H1 (cell line): ENCODE data around the gene RAPH1. TPM values are rescaled to one million over a fixed set of nuclear protein-coding genes. Genes with fewer than 3 reads are reported as not detected.

ENCODE experiments used
- CTCF ChIA-PET: fragments of 300-600 bp; sonication (Branson Sonifier 250); formaldehyde crosslinking; loops from one replicate; lab custom pipeline; 2021; ENCODE audit not compliant: partially characterized antibody; lab: Charles Lee
- POLR2A ChIA-PET: fragments of 300-600 bp; sonication (Branson Sonifier 250); formaldehyde crosslinking; loops from one replicate; lab custom pipeline; 2021; ENCODE audit warnings: inconsistent platforms; ENCODE audit not compliant: partially characterized antibody; lab: Charles Lee
- DNase-seq, 2 experiments: peaks; one replicate each; pipeline versions ENCODE4 v3.0.0 to v3.0.0-alpha.2; 2010 to 2022; ENCODE audit warnings: low spot score in 2 of 2, low read depth in 1 of 2, mixed read lengths in 1 of 2
- FAIRE-seq: peaks from 2 replicates; lab custom pipeline; 2011; peaks lifted over from hg19 to GRCh38; lab: Jason Lieb, UNC
- H2AFZ ChIP-seq: 2 replicates; pipeline ENCODE4 v1.8.1; 2012; ENCODE audit warnings: low read length, inconsistent platforms
- H2AK5ac ChIP-seq: 2 replicates; pipeline ENCODE4 v1.6.1; 2013; ENCODE audit warnings: low read depth, low read length
- H2BK120ac ChIP-seq: replicated peaks from 2 replicates; pipeline ENCODE3; 2013; ENCODE audit warnings: low read depth, low read length, inconsistent platforms
- H2BK12ac ChIP-seq: 2 replicates; pipeline ENCODE4 v1.6.1; 2013; ENCODE audit warnings: low read depth, low read length
- H2BK15ac ChIP-seq: 2 replicates; pipeline ENCODE4 v1.6.1; 2013; ENCODE audit warnings: low read length
- H2BK20ac ChIP-seq: 2 replicates; pipeline ENCODE4 v1.6.1; 2013; ENCODE audit warnings: low read length
- H2BK5ac ChIP-seq: 2 replicates; pipeline ENCODE4 v1.6.1; 2013; ENCODE audit warnings: low read depth, low read length
- H3K14ac ChIP-seq: 2 replicates; pipeline ENCODE4 v1.6.1; 2013; ENCODE audit warnings: inconsistent platforms; ENCODE audit not compliant: insufficient read length
- H3K18ac ChIP-seq: 2 replicates; pipeline ENCODE4 v1.6.1; 2013; ENCODE audit warnings: low read length; ENCODE audit errors: extremely low read depth
- H3K23ac ChIP-seq: 2 replicates; pipeline ENCODE4 v1.6.1; 2013; ENCODE audit warnings: inconsistent platforms; ENCODE audit not compliant: insufficient read length
- H3K23me2 ChIP-seq: 2 replicates; pipeline ENCODE4 v1.6.1; 2013; ENCODE audit warnings: low read depth, low read length
- H3K27ac ChIP-seq: 2 replicates; pipeline ENCODE4 v1.6.1; 2011; ENCODE audit warnings: low read depth, low read length, inconsistent platforms
- H3K27me3 ChIP-seq, 4 experiments: replicated peaks in 1 of 4; 1 replicate in 1 of 4; 2 replicates in 3 of 4; pipeline versions ENCODE4 v1.6.1 to v1.8.1; 2011 to 2013; ENCODE audit warnings: low read length in 3 of 4, mild to moderate bottlenecking in 3 of 4, inconsistent platforms in 2 of 4, mixed read lengths in 2 of 4, moderate library complexity in 1 of 4; ENCODE audit not compliant: control insufficient read depth in 3 of 4, insufficient read depth in 3 of 4; ENCODE audit errors: extremely low read depth in 1 of 4
- H3K36me3 ChIP-seq, 4 experiments: 2 replicates each; pipeline versions ENCODE4 v1.6.1 to v1.8.1; 2011 to 2013; ENCODE audit warnings: mild to moderate bottlenecking in 4 of 4, low read length in 3 of 4, moderate library complexity in 2 of 4, control low read depth in 1 of 4, inconsistent platforms in 1 of 4; ENCODE audit not compliant: insufficient read depth in 4 of 4, control insufficient read depth in 2 of 4
- H3K4ac ChIP-seq: replicated peaks from 2 replicates; pipeline ENCODE3; 2013; ENCODE audit warnings: low read length, low read depth, mixed read lengths, inconsistent platforms; ENCODE audit not compliant: insufficient read length
- H3K4me1 ChIP-seq, 4 experiments: replicated peaks in 1 of 4; 1 replicate in 1 of 4; 2 replicates in 3 of 4; pipeline versions ENCODE4 v1.6.1 to v1.8.1; 2011 to 2013; ENCODE audit warnings: low read length in 3 of 4, inconsistent platforms in 2 of 4, mixed read lengths in 1 of 4; ENCODE audit not compliant: insufficient read depth in 4 of 4, control insufficient read depth in 3 of 4
- H3K4me2 ChIP-seq, 2 experiments: 2 replicates each; pipeline versions ENCODE4 v1.6.1 to v1.8.1; 2011 to 2013; ENCODE audit warnings: low read depth in 2 of 2, low read length in 2 of 2, control low read depth in 1 of 2, inconsistent platforms in 1 of 2, mild to moderate bottlenecking in 1 of 2; ENCODE audit not compliant: insufficient read depth in 1 of 2
- H3K4me3 ChIP-seq, 4 experiments: fragments of 200-600, 300-600 bp in 1 of 4; sonication (generic), shearing (Covaris generic), sonication (Bioruptor Twin) in 1 of 4; 2 replicates each; pipeline versions ENCODE4 v1.5.1 to v1.8.1; 2011 to 2016; ENCODE audit warnings: low read length in 4 of 4, low read depth in 3 of 4, control low read depth in 2 of 4, inconsistent platforms in 2 of 4, mild to moderate bottlenecking in 2 of 4, mixed read lengths in 1 of 4, moderate library complexity in 1 of 4; ENCODE audit not compliant: insufficient read depth in 2 of 4; ENCODE audit errors: extremely low read depth in 1 of 4
- H3K56ac ChIP-seq: replicated peaks from 2 replicates; pipeline ENCODE3; 2013; ENCODE audit warnings: low read depth, mild to moderate bottlenecking, mixed read lengths, low read length, inconsistent platforms; ENCODE audit not compliant: insufficient read length
- H3K79me1 ChIP-seq: 2 replicates; pipeline ENCODE4 v1.6.1; 2013; ENCODE audit warnings: low read depth, low read length, control low read depth
- H3K79me2 ChIP-seq, 2 experiments: 2 replicates each; pipeline versions ENCODE4 v1.6.1 to v1.8.1; 2012 to 2013; ENCODE audit warnings: low read length in 2 of 2, mild to moderate bottlenecking in 2 of 2, inconsistent platforms in 1 of 2; ENCODE audit not compliant: insufficient read depth in 2 of 2, control insufficient read depth in 1 of 2
- H3K9ac ChIP-seq, 4 experiments: replicated peaks in 1 of 4; 1 replicate in 1 of 4; 2 replicates in 3 of 4; pipeline versions ENCODE4 v1.6.1 to v1.8.1; 2011 to 2013; ENCODE audit warnings: low read depth in 3 of 4, low read length in 3 of 4, control low read depth in 2 of 4, mild to moderate bottlenecking in 2 of 4, moderate library complexity in 2 of 4, inconsistent platforms in 1 of 4; ENCODE audit errors: extremely low read depth in 1 of 4
- H3K9me3 ChIP-seq, 2 experiments: 2 replicates each; pipeline versions ENCODE4 v1.6.1 to v1.8.1; 2012 to 2013; ENCODE audit warnings: mild to moderate bottlenecking in 2 of 2, moderate library complexity in 2 of 2, control low read depth in 1 of 2, inconsistent platforms in 1 of 2, low read depth in 1 of 2, low read length in 1 of 2, mixed read lengths in 1 of 2; ENCODE audit not compliant: insufficient read depth in 2 of 2
- H4K20me1 ChIP-seq, 2 experiments: replicated peaks in 1 of 2; 2 replicates each; pipeline versions ENCODE3 to v1.8.1; 2011 to 2013; ENCODE audit warnings: inconsistent platforms in 2 of 2, low read length in 2 of 2, mild to moderate bottlenecking in 1 of 2; ENCODE audit not compliant: insufficient read depth in 2 of 2, control insufficient read depth in 1 of 2
- H4K5ac ChIP-seq: 2 replicates; pipeline ENCODE4 v1.6.1; 2013; ENCODE audit warnings: low read length, low read depth, mixed read lengths, inconsistent platforms; ENCODE audit not compliant: insufficient read length
- H4K8ac ChIP-seq: 2 replicates; pipeline ENCODE4 v1.8.0; 2013; ENCODE audit warnings: mild to moderate bottlenecking, moderate library complexity, low read length, inconsistent platforms; ENCODE audit not compliant: insufficient read depth; ENCODE audit errors: extremely low read depth
- H4K91ac ChIP-seq: replicated peaks from 2 replicates; pipeline ENCODE3; 2013; ENCODE audit warnings: low read length, mixed read lengths, inconsistent platforms; ENCODE audit not compliant: insufficient read length
- ATF2 ChIP-seq: IDR thresholded peaks from 2 replicates; pipeline ENCODE4 v1.6.1; 2012; ENCODE audit warnings: low read length, inconsistent platforms
- CHD1 ChIP-seq: IDR thresholded peaks from 2 replicates; pipeline ENCODE4 v1.6.1; 2012; ENCODE audit warnings: low read depth, low read length, improper control_type of control experiment
- PHF8 ChIP-seq: fragments of 200-600 bp; sonication (generic); conservative IDR thresholded peaks from 2 replicates; pipeline ENCODE4 v1.7.1; 2012; ENCODE audit warnings: low read depth, mild to moderate bottlenecking, inconsistent platforms, low read length, moderate library complexity
- SIRT6 ChIP-seq: IDR thresholded peaks from one replicate; pipeline ENCODE4 v1.7.1; 2012; ENCODE audit warnings: low read length, inconsistent platforms
- SUZ12 ChIP-seq: fragments of 200-600 bp; sonication (generic); IDR thresholded peaks from 2 replicates; pipeline ENCODE4 v1.6.1; 2012; ENCODE audit warnings: mild to moderate bottlenecking, inconsistent platforms, low read length, moderate library complexity, mixed read lengths
- WGBS, 2 experiments: shearing (Covaris generic) in 1 of 2; methylation state at CpG; one replicate each; pipeline versions ENCODE4 v1.1.6 to v1.1.7; 2013 to 2015; ENCODE audit warnings: low lambda C conversion rate in 2 of 2, mixed read lengths in 2 of 2, inconsistent platforms in 1 of 2, low coverage in 1 of 2, missing lambda C conversion rate in 1 of 2; ENCODE audit not compliant: insufficient replicate concordance in 2 of 2, insufficient coverage in 1 of 2, insufficient read length in 1 of 2; ENCODE audit errors: extremely low coverage in 1 of 2, missing lambda C conversion rate in 1 of 2; 5-methylcytosine and 5-hydroxymethylcytosine counted together
- polyA plus RNA-seq, 7 experiments: library from polyadenylated mRNA; depleted of rRNA in 3 of 7; stranded (reverse) in 5 of 7; unstranded in 2 of 7; fragments of >200 nt in 5 of 7; fragments of 200-250 nt in 2 of 7; gene quantifications; 1 replicate in 5 of 7; 2 replicates in 1 of 7; 4 replicates in 1 of 7; pipeline versions ENCODE4 v1.2.1 to v1.2.3, GENCODE V29; 2011 to 2013; ENCODE audit warnings: missing spikeins in 2 of 7, mixed read lengths in 2 of 7
- total RNA-seq: library from RNA; stranded (reverse); fragmentation: NEBNext Ultra II Directional; extraction: Animal tissue kit (Norgen Biotek cat#: 25700); gene quantifications from 2 replicates; pipeline ENCODE4 v1.2.1, GENCODE V29; 2021

Gene RAPH1
- total and polyA plus RNA-seq, 2 of the 8 experiments (the other 6 are each of a cell fraction or from before 2014, with no cell fraction given), result 3.8 to 27.4 TPM

- no peak overlapping the region for H4K91ac ChIP-seq
- H3K27ac ChIP-seq, result no peak overlapping the region
- ChIA-PET POLR2A (no interaction called here), CTCF (no interaction called here)
- no peaks in the 10 kb centered on the region for H3K9me3 ChIP-seq
- H3K56ac ChIP-seq, result no peak overlapping the region
- no peak overlapping the region for H3K4me3 ChIP-seq
- WGBS, 2 experiments, result 85% methylated on average over 2 of the region's 2 CpGs; no CpG with 5 or more reads in 1 of the 2 experiments
- H3K14ac ChIP-seq, result no peak overlapping the region
- H3K23me2 ChIP-seq, result no peaks in the 10 kb centered on the region
- H3K23ac ChIP-seq, result no peak overlapping the region
- no peak overlapping the region for H2AK5ac ChIP-seq
- no peak overlapping the region for H2BK5ac ChIP-seq
- H4K5ac ChIP-seq, result no peak overlapping the region
- H4K8ac ChIP-seq, result no peak overlapping the region
- H3K9ac ChIP-seq, result no peak overlapping the region
- FAIRE-seq (no peak), DNase-seq (no peak)
- peaks cover 0 to 3% (median 0%) of the 10 kb centered on the region in 4 experiments; a peak in 1 of 7 replicates for H3K4me1 ChIP-seq
- H2BK12ac ChIP-seq, result no peak overlapping the region
- H2BK15ac ChIP-seq, result no peak overlapping the region
- no peak overlapping the region for H3K4ac ChIP-seq
- no peak overlapping the region; the same call in 1 of the 2 replicates for H2AFZ ChIP-seq
- no peak for TF ChIP-seq SIRT6
- no peak for TF ChIP-seq PHF8
- no peak for TF ChIP-seq CHD1
- no peak for TF ChIP-seq SUZ12
- TF ChIP-seq ATF2, result no peak
- no peaks in the 10 kb centered on the region for H4K20me1 ChIP-seq
- H2BK120ac ChIP-seq, result no peak overlapping the region
- H3K18ac ChIP-seq, result no peak overlapping the region
- H3K27me3 ChIP-seq, result no peaks in the 10 kb centered on the region
- H3K36me3 ChIP-seq, result no peaks in the 10 kb centered on the region
- no peak overlapping the region for H2BK20ac ChIP-seq
- H3K4me2 ChIP-seq, result no peak overlapping the region
- no peaks in the 10 kb centered on the region for H3K79me2 ChIP-seq
- H3K79me1 ChIP-seq, result no peaks in the 10 kb centered on the region
Measured at GRCh38 chr2:203579730-203580129, 44.6 kb upstream of the RAPH1 start.
